Measurements from ENCODE around the gene C1orf122. TPM values are rescaled to one million over a fixed set of nuclear protein-coding genes. Genes with fewer than 3 reads are reported as not detected.

Gene C1orf122
- total RNA-seq, 1 experiment from 2014 or later: 77.2 TPM

DNA sequence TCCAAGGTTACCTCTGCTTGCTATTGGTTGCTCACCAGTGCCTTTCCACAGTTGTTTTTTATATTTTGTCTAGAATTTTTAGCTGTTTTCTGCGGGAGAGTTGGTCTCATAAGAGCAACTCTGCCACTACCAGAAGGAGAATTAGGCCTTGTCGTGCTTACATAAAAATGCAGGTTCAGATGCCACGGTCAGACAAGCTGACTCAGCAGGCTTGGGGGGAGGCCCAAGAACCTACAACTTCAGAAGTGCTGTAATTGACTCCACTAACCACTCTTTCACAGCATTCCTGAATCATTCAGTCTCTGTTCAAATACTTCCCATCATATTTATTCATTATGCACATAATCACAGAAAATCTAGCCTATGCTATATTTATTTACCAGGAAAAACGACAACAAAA, 23.5 kb downstream of the C1orf122 start:
- ChIA-PET POLR2A (interaction anchor here (0.5 kb wide), 1 partner anchor 25 kb away, joined by 13 read pairs; no protein-coding TSS in a partner anchor), CTCF (no interaction called here)
- no peaks in the 10 kb centered on the region for H3K4me1 ChIP-seq (ENCODE audit: control insufficient read depth, insufficient read depth, low read length)
- no TSS peak for BruUV-seq (replicated peaks)
- H3K36me3 ChIP-seq (ENCODE audit: control insufficient read depth, insufficient read depth, low read length): peaks cover 27% of the 10 kb centered on the region
- no peak overlapping the region for H3K4me3 ChIP-seq (ENCODE audit: low read depth in 2 of 2, low read length in 2 of 2)
- no peak for TF ChIP-seq SIN3A (IDR thresholded peaks at IDR 0.05; ENCODE audit: borderline replicate concordance, insufficient read depth, low read depth, low read length)
- intact Hi-C loops (cut with micrococcal nuclease; ENCODE audit: unreplicated experiment) (no loop called here), in situ Hi-C loops (cut with HindIII; ENCODE audit: low pct_unique_long_range_greater_than_20kb, low sequenced_read_pairs) (no loop called here)
- H3K9me3 ChIP-seq (ENCODE audit: control insufficient read depth, insufficient read depth, low read depth, low read length): no peaks in the 10 kb centered on the region
- no peaks in the 10 kb centered on the region for H3K27me3 ChIP-seq (ENCODE audit: control insufficient read depth, insufficient read depth, low read length)
- H3K27ac ChIP-seq (ENCODE audit: low read length): no peak overlapping the region
- no peak for ATAC-seq
- DNase-seq (ENCODE audit: low read depth, low spot score): no peak

DNA sequence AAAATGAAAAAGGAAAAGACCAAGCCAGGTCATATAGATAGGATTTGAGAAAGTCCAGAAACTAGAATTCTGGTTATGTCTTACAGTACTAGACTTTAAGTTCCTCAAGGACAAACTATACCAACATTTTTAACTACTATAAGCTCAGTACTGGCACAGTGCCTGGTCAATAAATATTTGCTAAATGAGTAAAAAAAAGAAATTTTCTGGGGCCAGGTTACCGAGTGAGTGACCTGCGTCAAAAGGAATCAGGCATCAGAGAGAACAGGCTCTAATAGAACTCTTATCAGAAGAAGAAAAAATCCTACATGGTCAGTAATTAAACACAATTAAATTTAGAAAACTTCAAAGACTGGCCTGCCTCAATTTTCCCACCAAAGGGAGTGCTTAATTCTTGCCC, 24.2 kb downstream of the C1orf122 start:
- H3K4me1 ChIP-seq (ENCODE audit: control insufficient read depth, insufficient read depth, low read length): no peaks in the 10 kb centered on the region
- BruUV-seq (replicated peaks): no TSS peak
- POLR2A ChIA-PET: no interaction called here
- CTCF ChIA-PET: no interaction called here
- H3K27me3 ChIP-seq (ENCODE audit: control insufficient read depth, insufficient read depth, low read length): no peaks in the 10 kb centered on the region
- no peak overlapping the region for H3K27ac ChIP-seq (ENCODE audit: low read length)
- DNase-seq (ENCODE audit: low read depth, low spot score) (no peak), ATAC-seq (no peak)
- TF ChIP-seq, protein P1, sequence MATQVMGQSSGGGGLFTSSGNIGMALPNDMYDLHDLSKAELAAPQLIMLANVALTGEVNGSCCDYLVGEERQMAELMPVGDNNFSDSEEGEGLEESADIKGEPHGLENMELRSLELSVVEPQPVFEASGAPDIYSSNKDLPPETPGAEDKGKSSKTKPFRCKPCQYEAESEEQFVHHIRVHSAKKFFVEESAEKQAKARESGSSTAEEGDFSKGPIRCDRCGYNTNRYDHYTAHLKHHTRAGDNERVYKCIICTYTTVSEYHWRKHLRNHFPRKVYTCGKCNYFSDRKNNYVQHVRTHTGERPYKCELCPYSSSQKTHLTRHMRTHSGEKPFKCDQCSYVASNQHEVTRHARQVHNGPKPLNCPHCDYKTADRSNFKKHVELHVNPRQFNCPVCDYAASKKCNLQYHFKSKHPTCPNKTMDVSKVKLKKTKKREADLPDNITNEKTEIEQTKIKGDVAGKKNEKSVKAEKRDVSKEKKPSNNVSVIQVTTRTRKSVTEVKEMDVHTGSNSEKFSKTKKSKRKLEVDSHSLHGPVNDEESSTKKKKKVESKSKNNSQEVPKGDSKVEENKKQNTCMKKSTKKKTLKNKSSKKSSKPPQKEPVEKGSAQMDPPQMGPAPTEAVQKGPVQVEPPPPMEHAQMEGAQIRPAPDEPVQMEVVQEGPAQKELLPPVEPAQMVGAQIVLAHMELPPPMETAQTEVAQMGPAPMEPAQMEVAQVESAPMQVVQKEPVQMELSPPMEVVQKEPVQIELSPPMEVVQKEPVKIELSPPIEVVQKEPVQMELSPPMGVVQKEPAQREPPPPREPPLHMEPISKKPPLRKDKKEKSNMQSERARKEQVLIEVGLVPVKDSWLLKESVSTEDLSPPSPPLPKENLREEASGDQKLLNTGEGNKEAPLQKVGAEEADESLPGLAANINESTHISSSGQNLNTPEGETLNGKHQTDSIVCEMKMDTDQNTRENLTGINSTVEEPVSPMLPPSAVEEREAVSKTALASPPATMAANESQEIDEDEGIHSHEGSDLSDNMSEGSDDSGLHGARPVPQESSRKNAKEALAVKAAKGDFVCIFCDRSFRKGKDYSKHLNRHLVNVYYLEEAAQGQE (IDR thresholded peaks at IDR 0.05; ENCODE audit: insufficient read depth in 1 of 2, low read depth in 2 of 2, low read length in 1 of 2): no peak
- TF ChIP-seq, protein P2, sequence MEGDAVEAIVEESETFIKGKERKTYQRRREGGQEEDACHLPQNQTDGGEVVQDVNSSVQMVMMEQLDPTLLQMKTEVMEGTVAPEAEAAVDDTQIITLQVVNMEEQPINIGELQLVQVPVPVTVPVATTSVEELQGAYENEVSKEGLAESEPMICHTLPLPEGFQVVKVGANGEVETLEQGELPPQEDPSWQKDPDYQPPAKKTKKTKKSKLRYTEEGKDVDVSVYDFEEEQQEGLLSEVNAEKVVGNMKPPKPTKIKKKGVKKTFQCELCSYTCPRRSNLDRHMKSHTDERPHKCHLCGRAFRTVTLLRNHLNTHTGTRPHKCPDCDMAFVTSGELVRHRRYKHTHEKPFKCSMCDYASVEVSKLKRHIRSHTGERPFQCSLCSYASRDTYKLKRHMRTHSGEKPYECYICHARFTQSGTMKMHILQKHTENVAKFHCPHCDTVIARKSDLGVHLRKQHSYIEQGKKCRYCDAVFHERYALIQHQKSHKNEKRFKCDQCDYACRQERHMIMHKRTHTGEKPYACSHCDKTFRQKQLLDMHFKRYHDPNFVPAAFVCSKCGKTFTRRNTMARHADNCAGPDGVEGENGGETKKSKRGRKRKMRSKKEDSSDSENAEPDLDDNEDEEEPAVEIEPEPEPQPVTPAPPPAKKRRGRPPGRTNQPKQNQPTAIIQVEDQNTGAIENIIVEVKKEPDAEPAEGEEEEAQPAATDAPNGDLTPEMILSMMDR (IDR thresholded peaks at IDR 0.05): no peak
- TF ChIP-seq TCF7L2 (IDR thresholded peaks at IDR 0.05; ENCODE audit: low read depth, low read length): no peak
- TF ChIP-seq SIN3A (IDR thresholded peaks at IDR 0.05; ENCODE audit: borderline replicate concordance, insufficient read depth, low read depth, low read length): no peak
- TF ChIP-seq POLR2AphosphoS5 (IDR thresholded peaks at IDR 0.05; ENCODE audit: low read depth, low read length): no peak
- peaks cover 33% of the 10 kb centered on the region for H3K36me3 ChIP-seq (ENCODE audit: control insufficient read depth, insufficient read depth, low read length)
- no peak overlapping the region for H3K4me3 ChIP-seq (ENCODE audit: low read depth in 2 of 2, low read length in 2 of 2)
- in situ Hi-C loops (cut with HindIII; ENCODE audit: low pct_unique_long_range_greater_than_20kb, low sequenced_read_pairs): no loop called here
- intact Hi-C loops (cut with micrococcal nuclease; ENCODE audit: unreplicated experiment): no loop called here
- no peaks in the 10 kb centered on the region for H3K9me3 ChIP-seq (ENCODE audit: control insufficient read depth, insufficient read depth, low read depth, low read length)

DNA sequence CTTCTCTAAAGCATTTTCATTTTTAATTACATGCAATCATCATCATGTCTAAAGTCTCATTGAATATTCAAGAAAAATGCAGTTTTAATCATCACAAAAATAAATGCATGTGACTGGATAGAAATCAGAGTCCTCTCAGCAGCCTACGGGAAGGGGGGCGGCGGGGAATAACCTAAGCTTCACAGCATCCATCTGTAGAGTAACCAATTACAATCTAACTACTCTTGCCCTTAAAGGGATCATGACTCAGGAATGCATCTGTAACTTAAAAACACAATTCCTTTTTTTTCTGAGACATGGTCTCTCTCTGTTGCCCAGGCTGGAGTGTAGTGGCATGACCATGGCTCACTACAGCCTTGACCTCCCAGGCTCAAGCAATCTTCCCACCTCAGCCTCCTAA, 29.2 kb downstream of the C1orf122 start:
- no peak for DNase-seq (ENCODE audit: low read depth, low spot score)
- ChIA-PET POLR2A (interaction anchor here (0.5 to 0.7 kb wide), 2 partner anchors 18 to 21 kb away, joined by 4 to 10 read pairs; no protein-coding TSS in a partner anchor), CTCF (interaction anchor here (0.7 kb wide), 1 partner anchor 109 kb away, joined by 9 read pairs; no protein-coding TSS in a partner anchor)
- Histone ChIP-seq H3K27ac (ENCODE audit: low read length) (no peak overlapping the region), H3K9me3 (ENCODE audit: control insufficient read depth, insufficient read depth, low read depth, low read length) (no peaks in the 10 kb centered on the region), H3K27me3 (ENCODE audit: control insufficient read depth, insufficient read depth, low read length) (no peaks in the 10 kb centered on the region), H3K4me1 (ENCODE audit: control insufficient read depth, insufficient read depth, low read length) (no peaks in the 10 kb centered on the region), H3K4me3 (ENCODE audit: low read depth in 2 of 2, low read length in 2 of 2) (no peak overlapping the region), H3K36me3 (ENCODE audit: control insufficient read depth, insufficient read depth, low read length) (peaks cover 28% of the 10 kb centered on the region)
- in situ Hi-C loops (cut with HindIII; ENCODE audit: low pct_unique_long_range_greater_than_20kb, low sequenced_read_pairs): no loop called here
- ATAC-seq: no peak
- BruUV-seq (replicated peaks): no TSS peak
- TF ChIP-seq, protein P2 (IDR thresholded peaks at IDR 0.05): no peak
- TF ChIP-seq SIN3A (IDR thresholded peaks at IDR 0.05; ENCODE audit: borderline replicate concordance, insufficient read depth, low read depth, low read length) (no peak), POLR2AphosphoS5 (IDR thresholded peaks at IDR 0.05; ENCODE audit: low read depth, low read length) (no peak), TCF7L2 (IDR thresholded peaks at IDR 0.05; ENCODE audit: low read depth, low read length) (no peak)
- TF ChIP-seq, protein P1 (IDR thresholded peaks at IDR 0.05; ENCODE audit: insufficient read depth in 1 of 2, low read depth in 2 of 2, low read length in 1 of 2): no peak
- intact Hi-C loops (cut with micrococcal nuclease; ENCODE audit: unreplicated experiment): no loop called here

Data from Panc1 (cell line).